Epithelial cell of esophagus (primary cell): ENCODE measurements around the gene GRK3.

Experiments
- DNase-seq: peaks from one replicate; pipeline ENCODE4 v3.0.0; 2010; ENCODE audit warnings: low read depth
- H3K4me3 ChIP-seq: 2 replicates; pipeline ENCODE4 v1.5.1; 2011; ENCODE audit warnings: mild to moderate bottlenecking, low read length, control low read depth
- CTCF ChIP-seq: IDR thresholded peaks from 2 replicates; pipeline ENCODE4 v1.5.1; 2011; ENCODE audit warnings: low read depth, mild to moderate bottlenecking, low read length, control low read depth, inconsistent platforms; ENCODE audit not compliant: insufficient read depth; ENCODE audit errors: missing control alignments

The GRK3 gene

GRCh38 chr22:25714739-25715138, 150.3 kb downstream of the GRK3 start:
- no peak overlapping the region for H3K4me3 ChIP-seq
- TF ChIP-seq CTCF = no peak
- DNase-seq = no peak

DNA sequence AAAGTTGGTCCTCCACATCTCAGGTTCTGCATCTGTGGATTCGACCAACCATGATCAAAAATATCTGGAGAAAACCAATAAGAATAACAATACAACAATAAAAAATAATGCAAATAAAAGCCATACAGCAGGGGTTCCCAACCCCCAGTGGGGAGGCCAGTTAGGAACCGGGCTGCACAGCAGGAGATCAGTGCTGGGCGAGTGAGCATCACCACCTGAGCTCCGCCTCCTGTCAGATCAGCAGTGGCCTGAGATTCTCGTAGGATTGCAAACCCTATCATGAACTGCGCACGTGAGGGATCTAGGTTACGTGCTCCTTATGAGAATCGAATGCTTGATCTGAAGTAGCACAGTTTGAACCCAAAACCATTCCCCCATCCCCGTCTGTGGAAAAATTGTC, 152.2 kb downstream of the GRK3 start:
- no peak overlapping the region for H3K4me3 ChIP-seq
- TF ChIP-seq CTCF = no peak
- no peak for DNase-seq

GRCh38 chr22:25718135-25718840, 153.8 kb downstream of the GRK3 start:
- no peak for TF ChIP-seq CTCF
- no peak for DNase-seq
- H3K4me3 ChIP-seq = no peak overlapping the region

GRCh38 chr22:25722223-25722622, 157.7 kb downstream of the GRK3 start:
- DNase-seq = no peak
- H3K4me3 ChIP-seq = no peak overlapping the region
- no peak for TF ChIP-seq CTCF

- H3K4me3 ChIP-seq = no peak overlapping the region
- TF ChIP-seq CTCF = no peak
- DNase-seq = no peak
Measured at GRCh38 chr22:25722626-25723025, 158.2 kb downstream of the GRK3 start.

DNA sequence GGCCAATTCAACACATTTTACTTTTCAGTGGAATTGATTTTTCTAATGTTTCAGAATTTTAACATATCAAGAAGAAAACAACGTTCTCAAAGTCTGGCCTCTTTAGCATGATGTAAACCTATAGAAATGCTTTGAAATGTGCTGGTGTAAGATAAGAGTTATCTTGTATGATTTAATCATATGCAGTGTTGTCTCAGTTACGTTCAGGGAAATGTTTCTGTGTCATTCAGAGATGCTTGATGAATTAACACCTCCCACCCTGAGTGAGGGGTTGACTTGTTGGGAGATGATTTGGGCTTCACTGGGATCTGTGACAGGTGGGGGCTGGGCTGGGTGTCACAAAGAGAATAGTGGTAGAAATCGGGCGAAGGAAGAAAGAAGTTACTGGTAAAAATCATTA, 161.8 kb downstream of the GRK3 start:
- no peak for DNase-seq
- H3K4me3 ChIP-seq = no peak overlapping the region
- no peak for TF ChIP-seq CTCF

DNA sequence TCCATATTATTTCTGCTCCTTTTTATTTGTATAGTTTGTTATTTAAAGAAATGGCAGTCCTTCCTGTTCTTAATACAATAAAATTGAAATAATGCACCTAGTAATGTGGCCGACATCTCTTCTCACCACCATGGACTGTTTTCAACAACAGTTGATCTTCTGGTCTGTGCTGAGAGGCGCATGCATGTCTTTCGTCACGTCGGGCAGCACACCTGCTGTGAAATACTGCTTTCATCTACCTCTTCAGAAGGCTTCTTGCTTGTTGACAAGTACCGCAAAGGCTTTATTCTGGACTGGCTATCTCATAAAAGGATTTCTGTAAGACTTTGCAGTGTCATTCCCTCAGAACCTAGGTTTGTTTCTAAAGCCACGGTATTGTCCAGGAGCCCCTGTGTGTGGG, 163.6 kb downstream of the GRK3 start:
- TF ChIP-seq CTCF = no peak
- DNase-seq = no peak
- no peak overlapping the region for H3K4me3 ChIP-seq
